ENCODE results near the gene ZNF24.

ZNF24 gene

GRCh38 chr18:35352778-35353177 is 8.6 kb upstream of the ZNF24 start:
- Histone ChIP-seq H3K27ac (ENCODE audit: low read depth, low read length) (no peak overlapping the region), H3K4me3 (ENCODE audit: low read depth, low read length) (no peak overlapping the region), H3K36me3 (ENCODE audit: control insufficient read depth, insufficient read depth, low read length) (no peaks in the 10 kb centered on the region), H3K9ac (ENCODE audit: low read length) (no peak overlapping the region), H3K9me3 (ENCODE audit: control insufficient read depth, insufficient read depth, low read depth, low read length) (peaks cover 36% of the 10 kb centered on the region), H3K27me3 (ENCODE audit: control insufficient read depth, insufficient read depth, low read length) (no peaks in the 10 kb centered on the region), H3K4me1 (ENCODE audit: control insufficient read depth, insufficient read depth, low read length) (peaks cover 11% of the 10 kb centered on the region)

GRCh38 chr18:35352283-35352682 is 8.1 kb upstream of the ZNF24 start:
- Histone ChIP-seq H3K4me3 (ENCODE audit: low read depth, low read length) (no peak overlapping the region), H3K36me3 (ENCODE audit: control insufficient read depth, insufficient read depth, low read length) (no peaks in the 10 kb centered on the region), H3K9ac (ENCODE audit: low read length) (no peak overlapping the region), H3K27me3 (ENCODE audit: control insufficient read depth, insufficient read depth, low read length) (no peaks in the 10 kb centered on the region), H3K27ac (ENCODE audit: low read depth, low read length) (no peak overlapping the region), H3K9me3 (ENCODE audit: control insufficient read depth, insufficient read depth, low read depth, low read length) (peaks cover 36% of the 10 kb centered on the region), H3K4me1 (ENCODE audit: control insufficient read depth, insufficient read depth, low read length) (peaks cover 11% of the 10 kb centered on the region)

GRCh38 chr18:35348001-35348400 is 3.8 kb upstream of the ZNF24 start:
- Histone ChIP-seq H3K27me3 (ENCODE audit: control insufficient read depth, insufficient read depth, low read length) (no peaks in the 10 kb centered on the region), H3K9ac (ENCODE audit: low read length) (no peak overlapping the region), H3K4me1 (ENCODE audit: control insufficient read depth, insufficient read depth, low read length) (peaks cover 11% of the 10 kb centered on the region), H3K36me3 (ENCODE audit: control insufficient read depth, insufficient read depth, low read length) (no peaks in the 10 kb centered on the region), H3K27ac (ENCODE audit: low read depth, low read length) (no peak overlapping the region), H3K4me3 (ENCODE audit: low read depth, low read length) (no peak overlapping the region), H3K9me3 (ENCODE audit: control insufficient read depth, insufficient read depth, low read depth, low read length) (peaks cover 23% of the 10 kb centered on the region)

GRCh38 chr18:35345950-35346349 is 1.7 kb upstream of the ZNF24 start:
- peaks cover 11% of the 10 kb centered on the region for H3K4me1 ChIP-seq (ENCODE audit: control insufficient read depth, insufficient read depth, low read length)
- peaks cover 3% of the 10 kb centered on the region; the same call in 1 of the 2 replicates for H3K9me3 ChIP-seq (ENCODE audit: control insufficient read depth, insufficient read depth, low read depth, low read length)
- no peak overlapping the region for H3K9ac ChIP-seq (ENCODE audit: low read length)
- H3K27me3 ChIP-seq (ENCODE audit: control insufficient read depth, insufficient read depth, low read length), result no peaks in the 10 kb centered on the region
- no peak overlapping the region for H3K27ac ChIP-seq (ENCODE audit: low read depth, low read length)
- H3K36me3 ChIP-seq (ENCODE audit: control insufficient read depth, insufficient read depth, low read length), result peaks cover 3% of the 10 kb centered on the region
- H3K4me3 ChIP-seq (ENCODE audit: low read depth, low read length), result no peak overlapping the region

- Histone ChIP-seq H3K27me3 (ENCODE audit: control insufficient read depth, insufficient read depth, low read length) (no peaks in the 10 kb centered on the region), H3K9ac (ENCODE audit: low read length) (no peak overlapping the region), H3K4me3 (ENCODE audit: low read depth, low read length) (no peak overlapping the region), H3K27ac (ENCODE audit: low read depth, low read length) (no peak overlapping the region), H3K36me3 (ENCODE audit: control insufficient read depth, insufficient read depth, low read length) (peaks cover 7% of the 10 kb centered on the region), H3K4me1 (ENCODE audit: control insufficient read depth, insufficient read depth, low read length) (peaks cover 11% of the 10 kb centered on the region), H3K9me3 (ENCODE audit: control insufficient read depth, insufficient read depth, low read depth, low read length) (no peaks in the 10 kb centered on the region; the same call in 1 of the 2 replicates)
These were observed 1.3 kb upstream of the ZNF24 start for GRCh38 chr18:35345460-35345921.

GRCh38 chr18:35344736-35345459 is 678 bp upstream of the ZNF24 start:
- no peak overlapping the region for H3K27ac ChIP-seq (ENCODE audit: low read depth, low read length)
- H3K36me3 ChIP-seq (ENCODE audit: control insufficient read depth, insufficient read depth, low read length), result peaks cover 13% of the 10 kb centered on the region
- peaks cover 11% of the 10 kb centered on the region for H3K4me1 ChIP-seq (ENCODE audit: control insufficient read depth, insufficient read depth, low read length)
- peak overlapping the region; percentile 90 for H3K4me3 ChIP-seq (ENCODE audit: low read depth, low read length)
- no peaks in the 10 kb centered on the region for H3K27me3 ChIP-seq (ENCODE audit: control insufficient read depth, insufficient read depth, low read length)
- no peaks in the 10 kb centered on the region; the same call in 1 of the 2 replicates for H3K9me3 ChIP-seq (ENCODE audit: control insufficient read depth, insufficient read depth, low read depth, low read length)
- H3K9ac ChIP-seq (ENCODE audit: low read length), result peak overlapping the region; percentile 99

DNA sequence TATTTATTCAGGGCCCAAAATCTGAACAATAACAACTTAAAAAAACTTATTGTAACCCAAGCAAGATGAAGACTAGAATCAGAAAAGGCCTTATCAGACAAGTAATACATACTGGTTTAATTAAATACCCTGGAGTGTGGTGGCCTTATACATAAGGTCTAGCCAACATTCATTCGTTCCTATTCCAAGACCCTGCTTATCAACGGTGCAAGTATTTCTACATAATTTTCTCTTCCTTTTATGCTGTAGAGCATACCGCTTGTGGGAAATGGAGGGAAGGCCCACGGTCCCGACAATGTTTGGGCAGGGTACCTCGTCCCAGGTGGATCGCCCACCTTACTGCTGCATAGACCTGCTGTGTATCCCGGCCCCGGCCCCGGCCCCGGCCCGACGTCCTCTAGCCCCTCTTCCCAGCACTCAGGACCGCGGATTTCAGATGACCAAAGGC is 708 bp downstream of the ZNF24 start:
- Histone ChIP-seq H3K9me3 (ENCODE audit: control insufficient read depth, insufficient read depth, low read depth, low read length) (no peaks in the 10 kb centered on the region), H3K27ac (ENCODE audit: low read depth, low read length) (no peak overlapping the region), H3K4me1 (ENCODE audit: control insufficient read depth, insufficient read depth, low read length) (peaks cover 11% of the 10 kb centered on the region), H3K4me3 (ENCODE audit: low read depth, low read length) (peak overlapping the region; percentile 90), H3K9ac (ENCODE audit: low read length) (peak overlapping the region; percentile 64), H3K36me3 (ENCODE audit: control insufficient read depth, insufficient read depth, low read length) (peaks cover 27% of the 10 kb centered on the region), H3K27me3 (ENCODE audit: control insufficient read depth, insufficient read depth, low read length) (no peaks in the 10 kb centered on the region)

GRCh38 chr18:35337286-35337685 is 6.9 kb downstream of the ZNF24 start:
- H3K36me3 ChIP-seq (ENCODE audit: control insufficient read depth, insufficient read depth, low read length), result peaks cover 87% of the 10 kb centered on the region
- H3K27me3 ChIP-seq (ENCODE audit: control insufficient read depth, insufficient read depth, low read length), result no peaks in the 10 kb centered on the region
- H3K9ac ChIP-seq (ENCODE audit: low read length), result no peak overlapping the region
- H3K9me3 ChIP-seq (ENCODE audit: control insufficient read depth, insufficient read depth, low read depth, low read length), result no peaks in the 10 kb centered on the region
- no peaks in the 10 kb centered on the region for H3K4me1 ChIP-seq (ENCODE audit: control insufficient read depth, insufficient read depth, low read length)
- no peak overlapping the region for H3K4me3 ChIP-seq (ENCODE audit: low read depth, low read length)
- no peak overlapping the region for H3K27ac ChIP-seq (ENCODE audit: low read depth, low read length)

GRCh38 chr18:35335866-35336265 is 8.4 kb downstream of the ZNF24 start:
- Histone ChIP-seq H3K36me3 (ENCODE audit: control insufficient read depth, insufficient read depth, low read length) (peaks cover 88% of the 10 kb centered on the region), H3K27me3 (ENCODE audit: control insufficient read depth, insufficient read depth, low read length) (no peaks in the 10 kb centered on the region), H3K9me3 (ENCODE audit: control insufficient read depth, insufficient read depth, low read depth, low read length) (no peaks in the 10 kb centered on the region)

DNA sequence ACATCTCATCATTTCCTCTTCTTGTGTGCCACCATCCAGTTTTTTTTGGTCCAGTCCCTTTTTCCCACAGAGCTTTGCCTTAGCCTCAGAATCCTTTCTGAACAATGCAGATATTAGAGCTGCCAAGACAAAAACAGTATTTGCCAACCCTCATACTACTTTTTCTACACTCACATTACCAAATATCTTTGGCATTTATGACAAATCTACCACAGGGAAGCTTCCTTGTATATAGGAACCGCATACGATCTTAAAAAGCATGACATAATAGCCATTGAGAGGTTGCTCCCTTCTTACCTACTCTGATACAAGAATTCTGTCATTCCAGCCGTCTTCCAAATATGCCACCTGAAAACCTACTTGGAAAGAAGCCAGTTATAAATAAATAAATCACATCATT is 9.4 kb downstream of the ZNF24 start:
- no peak overlapping the region for H3K4me3 ChIP-seq (ENCODE audit: low read depth, low read length)
- H3K9ac ChIP-seq (ENCODE audit: low read length), result no peak overlapping the region
- no peaks in the 10 kb centered on the region for H3K4me1 ChIP-seq (ENCODE audit: control insufficient read depth, insufficient read depth, low read length)
- no peaks in the 10 kb centered on the region for H3K27me3 ChIP-seq (ENCODE audit: control insufficient read depth, insufficient read depth, low read length)
- H3K9me3 ChIP-seq (ENCODE audit: control insufficient read depth, insufficient read depth, low read depth, low read length), result no peaks in the 10 kb centered on the region
- H3K36me3 ChIP-seq (ENCODE audit: control insufficient read depth, insufficient read depth, low read length), result peaks cover 78% of the 10 kb centered on the region
- H3K27ac ChIP-seq (ENCODE audit: low read depth, low read length), result no peak overlapping the region

More at GRCh38 chr18:35335866-35336265, 8.4 kb downstream of the ZNF24 start:
- Histone ChIP-seq H3K9ac (ENCODE audit: low read length) (no peak overlapping the region), H3K4me3 (ENCODE audit: low read depth, low read length) (no peak overlapping the region), H3K27ac (ENCODE audit: low read depth, low read length) (no peak overlapping the region), H3K4me1 (ENCODE audit: control insufficient read depth, insufficient read depth, low read length) (no peaks in the 10 kb centered on the region)

DNA sequence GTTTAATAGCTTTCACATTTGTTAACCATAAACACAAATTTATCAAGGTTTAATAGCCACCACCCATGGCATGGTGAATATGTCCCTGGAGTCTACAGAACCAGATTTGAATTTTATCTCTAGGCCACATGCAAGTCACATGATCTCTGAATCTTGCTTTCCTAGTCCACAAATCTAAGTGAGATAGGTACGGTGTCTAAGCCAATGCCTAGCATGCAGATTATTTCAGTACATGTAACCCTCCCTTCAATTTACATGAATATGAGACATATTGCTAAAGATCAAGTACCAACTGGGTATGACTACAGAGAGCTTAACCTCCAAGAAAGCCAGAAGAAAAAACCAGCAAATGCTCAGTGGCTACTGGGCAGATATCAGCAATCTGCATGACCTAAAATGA is 10.0 kb downstream of the ZNF24 start:
- Histone ChIP-seq H3K9ac (ENCODE audit: low read length) (no peak overlapping the region), H3K4me1 (ENCODE audit: control insufficient read depth, insufficient read depth, low read length) (no peaks in the 10 kb centered on the region), H3K4me3 (ENCODE audit: low read depth, low read length) (no peak overlapping the region), H3K9me3 (ENCODE audit: control insufficient read depth, insufficient read depth, low read depth, low read length) (no peaks in the 10 kb centered on the region), H3K27ac (ENCODE audit: low read depth, low read length) (no peak overlapping the region), H3K36me3 (ENCODE audit: control insufficient read depth, insufficient read depth, low read length) (peaks cover 72% of the 10 kb centered on the region), H3K27me3 (ENCODE audit: control insufficient read depth, insufficient read depth, low read length) (no peaks in the 10 kb centered on the region)
